A549 (cell line): ENCODE results near the gene SEPTIN10.

ENCODE experiments used
- CHD2 ChIP-seq: fragments of 150-350 bp; IDR thresholded peaks from 2 replicates; pipeline ENCODE4 v1.6.1; 2014; ENCODE audit warnings: low read length; ENCODE audit not compliant: partially characterized antibody
- EP300 ChIP-seq, 2 experiments: fragments of >200 bp; sonication (Bioruptor Twin); formaldehyde crosslinking; IDR thresholded peaks; 2 replicates in 1 of 2; 3 replicates in 1 of 2; pipeline ENCODE4 v1.6.1; 2016 to 2017
- NR3C1 ChIP-seq: fragments of >200 bp; sonication (Bioruptor Twin); formaldehyde crosslinking; IDR thresholded peaks from 3 replicates; pipeline ENCODE4 v1.6.1; 2017
- PHF8 ChIP-seq: fragments of 200-600 bp; sonication (generic); IDR thresholded peaks from 2 replicates; pipeline ENCODE4 v1.6.1; 2016; ENCODE audit warnings: low read depth, mild to moderate bottlenecking, antibody characterized with exemption, moderate library complexity, borderline replicate concordance
- POLR2A ChIP-seq: IDR thresholded peaks from 2 replicates; pipeline ENCODE4 v1.6.1; 2012; ENCODE audit warnings: mild to moderate bottlenecking, low read length
- RAD21 ChIP-seq, 2 experiments: fragments of >200 bp in 1 of 2; sonication (Bioruptor Twin) in 1 of 2; formaldehyde crosslinking in 1 of 2; IDR thresholded peaks in 1 of 2; conservative IDR thresholded peaks in 1 of 2; 2 replicates in 1 of 2; 3 replicates in 1 of 2; pipeline ENCODE4 v1.6.1; 2012 to 2018; ENCODE audit warnings: inconsistent platforms in 1 of 2
- RFX5 ChIP-seq: fragments of 450-650 bp; IDR thresholded peaks from 2 replicates; pipeline ENCODE4 v1.7.1; 2014; ENCODE audit warnings: antibody characterized with exemption, mild to moderate bottlenecking, moderate library complexity
- SREBF2 ChIP-seq: fragments of 450-650 bp; IDR thresholded peaks from 2 replicates; pipeline ENCODE4 v1.6.1; 2014; ENCODE audit warnings: mild to moderate bottlenecking, moderate library complexity
- TF ChIP-seq, protein P1 (sequence below): fragments of >200 bp; sonication (Bioruptor Twin); formaldehyde crosslinking; IDR thresholded peaks from 3 replicates; pipeline ENCODE4 v1.5.1; 2016
- TF ChIP-seq, protein P2 (sequence below): fragments of 200-600 bp; sonication (generic); IDR thresholded peaks from 2 replicates; pipeline ENCODE4 v1.6.1; 2016; ENCODE audit warnings: antibody characterized with exemption, mild to moderate bottlenecking, moderate library complexity
- TF ChIP-seq, protein P3 (sequence below): fragments of 450-650 bp; IDR thresholded peaks from 2 replicates; pipeline ENCODE4 v1.6.1; 2014; ENCODE audit warnings: antibody characterized with exemption

DNA sequence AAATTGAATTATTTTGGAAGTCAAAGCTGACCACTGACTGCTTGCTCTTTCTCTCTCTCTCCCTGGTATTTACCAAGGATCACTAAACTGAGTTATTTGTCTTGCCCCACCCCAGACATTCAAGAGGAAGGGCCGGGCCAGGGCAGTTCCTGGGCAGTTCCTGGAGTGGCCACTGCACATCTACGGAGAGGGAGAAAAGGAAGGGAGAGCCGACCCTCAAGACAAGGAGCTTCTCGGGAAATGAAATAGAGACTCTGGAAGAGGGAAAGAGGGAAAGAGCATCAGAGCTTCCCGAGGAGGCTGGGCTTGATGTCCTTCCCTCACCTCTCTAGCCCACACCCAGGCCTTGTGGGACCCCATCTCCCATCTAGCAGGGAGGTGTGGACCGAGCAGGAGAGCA lies 83.1 kb downstream of the SEPTIN10 start:
- TF ChIP-seq, protein P1, sequence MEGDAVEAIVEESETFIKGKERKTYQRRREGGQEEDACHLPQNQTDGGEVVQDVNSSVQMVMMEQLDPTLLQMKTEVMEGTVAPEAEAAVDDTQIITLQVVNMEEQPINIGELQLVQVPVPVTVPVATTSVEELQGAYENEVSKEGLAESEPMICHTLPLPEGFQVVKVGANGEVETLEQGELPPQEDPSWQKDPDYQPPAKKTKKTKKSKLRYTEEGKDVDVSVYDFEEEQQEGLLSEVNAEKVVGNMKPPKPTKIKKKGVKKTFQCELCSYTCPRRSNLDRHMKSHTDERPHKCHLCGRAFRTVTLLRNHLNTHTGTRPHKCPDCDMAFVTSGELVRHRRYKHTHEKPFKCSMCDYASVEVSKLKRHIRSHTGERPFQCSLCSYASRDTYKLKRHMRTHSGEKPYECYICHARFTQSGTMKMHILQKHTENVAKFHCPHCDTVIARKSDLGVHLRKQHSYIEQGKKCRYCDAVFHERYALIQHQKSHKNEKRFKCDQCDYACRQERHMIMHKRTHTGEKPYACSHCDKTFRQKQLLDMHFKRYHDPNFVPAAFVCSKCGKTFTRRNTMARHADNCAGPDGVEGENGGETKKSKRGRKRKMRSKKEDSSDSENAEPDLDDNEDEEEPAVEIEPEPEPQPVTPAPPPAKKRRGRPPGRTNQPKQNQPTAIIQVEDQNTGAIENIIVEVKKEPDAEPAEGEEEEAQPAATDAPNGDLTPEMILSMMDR, result no peak
- no peak for TF ChIP-seq RAD21 (conservative IDR thresholded peaks at IDR 0.05 in 1 of 2, IDR thresholded peaks at IDR 0.05 in 1 of 2)
- TF ChIP-seq PHF8, result no peak
- no peak for TF ChIP-seq NR3C1
- TF ChIP-seq RFX5, result no peak
- TF ChIP-seq POLR2A, result no peak
- TF ChIP-seq EP300 (IDR thresholded peaks at IDR 0.05), result no peak
- TF ChIP-seq, protein P2, sequence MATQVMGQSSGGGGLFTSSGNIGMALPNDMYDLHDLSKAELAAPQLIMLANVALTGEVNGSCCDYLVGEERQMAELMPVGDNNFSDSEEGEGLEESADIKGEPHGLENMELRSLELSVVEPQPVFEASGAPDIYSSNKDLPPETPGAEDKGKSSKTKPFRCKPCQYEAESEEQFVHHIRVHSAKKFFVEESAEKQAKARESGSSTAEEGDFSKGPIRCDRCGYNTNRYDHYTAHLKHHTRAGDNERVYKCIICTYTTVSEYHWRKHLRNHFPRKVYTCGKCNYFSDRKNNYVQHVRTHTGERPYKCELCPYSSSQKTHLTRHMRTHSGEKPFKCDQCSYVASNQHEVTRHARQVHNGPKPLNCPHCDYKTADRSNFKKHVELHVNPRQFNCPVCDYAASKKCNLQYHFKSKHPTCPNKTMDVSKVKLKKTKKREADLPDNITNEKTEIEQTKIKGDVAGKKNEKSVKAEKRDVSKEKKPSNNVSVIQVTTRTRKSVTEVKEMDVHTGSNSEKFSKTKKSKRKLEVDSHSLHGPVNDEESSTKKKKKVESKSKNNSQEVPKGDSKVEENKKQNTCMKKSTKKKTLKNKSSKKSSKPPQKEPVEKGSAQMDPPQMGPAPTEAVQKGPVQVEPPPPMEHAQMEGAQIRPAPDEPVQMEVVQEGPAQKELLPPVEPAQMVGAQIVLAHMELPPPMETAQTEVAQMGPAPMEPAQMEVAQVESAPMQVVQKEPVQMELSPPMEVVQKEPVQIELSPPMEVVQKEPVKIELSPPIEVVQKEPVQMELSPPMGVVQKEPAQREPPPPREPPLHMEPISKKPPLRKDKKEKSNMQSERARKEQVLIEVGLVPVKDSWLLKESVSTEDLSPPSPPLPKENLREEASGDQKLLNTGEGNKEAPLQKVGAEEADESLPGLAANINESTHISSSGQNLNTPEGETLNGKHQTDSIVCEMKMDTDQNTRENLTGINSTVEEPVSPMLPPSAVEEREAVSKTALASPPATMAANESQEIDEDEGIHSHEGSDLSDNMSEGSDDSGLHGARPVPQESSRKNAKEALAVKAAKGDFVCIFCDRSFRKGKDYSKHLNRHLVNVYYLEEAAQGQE, result no peak
- TF ChIP-seq, protein P3, sequence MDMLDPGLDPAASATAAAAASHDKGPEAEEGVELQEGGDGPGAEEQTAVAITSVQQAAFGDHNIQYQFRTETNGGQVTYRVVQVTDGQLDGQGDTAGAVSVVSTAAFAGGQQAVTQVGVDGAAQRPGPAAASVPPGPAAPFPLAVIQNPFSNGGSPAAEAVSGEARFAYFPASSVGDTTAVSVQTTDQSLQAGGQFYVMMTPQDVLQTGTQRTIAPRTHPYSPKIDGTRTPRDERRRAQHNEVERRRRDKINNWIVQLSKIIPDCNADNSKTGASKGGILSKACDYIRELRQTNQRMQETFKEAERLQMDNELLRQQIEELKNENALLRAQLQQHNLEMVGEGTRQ, result no peak
- no peak for TF ChIP-seq CHD2
- TF ChIP-seq SREBF2, result no peak
